GM18907 (cell line): ENCODE measurements around the gene KRT17.
"Not testable (repeated sequence)": the region's sequence is repeated elsewhere in the genome, so short reads cannot be mapped to it uniquely, and the experiment has no call there.

Experiments used
- ATAC-seq: cut with Tn5 transposase; IDR thresholded peaks from one replicate; pipeline ENCODE4 v1.9.1; 2021; ENCODE audit warnings: mild to moderate bottlenecking, moderate library complexity; ENCODE audit not compliant: unreplicated experiment

KRT17 gene

GRCh38 chr17:41579484-41580243 is 44.7 kb downstream of the KRT17 start:
- ATAC-seq = no peak

- ATAC-seq = no peak
Observed at GRCh38 chr17:41578971-41579370, 45.4 kb downstream of the KRT17 start.

GRCh38 chr17:41578538-41578937 is 45.8 kb downstream of the KRT17 start:
- no peak for ATAC-seq

GRCh38 chr17:41576740-41577139 is 47.6 kb downstream of the KRT17 start:
- ATAC-seq = not testable (repeated sequence)

- ATAC-seq = no peak
Observed at GRCh38 chr17:41575336-41575735, 49.0 kb downstream of the KRT17 start.

GRCh38 chr17:41571561-41572434 is 52.6 kb downstream of the KRT17 start, which contains the start of gene KRT9:
TSS of gene KRT9 (minus strand) at chr17:41572059. CDS start at chr17:41571992, 67 bp downstream.
- ATAC-seq = no peak
